HEK293 (cell line): ENCODE measurements around the gene C9orf152.

Source experiments
- HOXA7 ChIP-seq: sonication (generic); formaldehyde crosslinking; IDR thresholded peaks from 2 replicates; pipeline ENCODE4 v1.8.1; 2022; ENCODE audit warnings: missing genetic modification reagents, borderline replicate concordance
- OVOL3 ChIP-seq: fragments of 450-650 bp; formaldehyde crosslinking; IDR thresholded peaks from 2 replicates; pipeline ENCODE4 v1.5.1; 2016; ENCODE audit warnings: missing biosample characterization, missing genetic modification characterization
- REPIN1 ChIP-seq: fragments of 450-650 bp; formaldehyde crosslinking; IDR thresholded peaks from 2 replicates; pipeline ENCODE4 v1.5.1; 2017; ENCODE audit warnings: missing biosample characterization, missing genetic modification characterization, low read depth
- SCRT2 ChIP-seq: fragments of 450-650 bp; formaldehyde crosslinking; IDR thresholded peaks from 2 replicates; pipeline ENCODE4 v1.5.1; 2016; ENCODE audit warnings: missing biosample characterization, missing genetic modification characterization
- SP7 ChIP-seq: fragments of 450-650 bp; formaldehyde crosslinking; IDR thresholded peaks from 2 replicates; pipeline ENCODE4 v1.5.1; 2016; ENCODE audit warnings: missing biosample characterization, missing genetic modification characterization
- TRIM28 ChIP-seq: IDR thresholded peaks from 2 replicates; pipeline ENCODE4 v1.6.1; 2011; ENCODE audit warnings: low read length, control low read depth, borderline replicate concordance
- ZBTB7A ChIP-seq: fragments of 450-650 bp; formaldehyde crosslinking; IDR thresholded peaks from 2 replicates; pipeline ENCODE4 v1.5.1; 2016; ENCODE audit warnings: low read depth, missing biosample characterization, missing genetic modification characterization
- ZBTB8A ChIP-seq: fragments of 450-650 bp; formaldehyde crosslinking; IDR thresholded peaks from 2 replicates; pipeline ENCODE4 v1.5.1; 2016; ENCODE audit warnings: missing biosample characterization, missing genetic modification characterization
- ZNF132 ChIP-seq: fragments of 450-650 bp; formaldehyde crosslinking; IDR thresholded peaks from 2 replicates; pipeline ENCODE4 v1.5.1; 2017; ENCODE audit warnings: missing biosample characterization, missing genetic modification characterization, borderline replicate concordance
- ZNF133 ChIP-seq: fragments of 450-650 bp; formaldehyde crosslinking; IDR thresholded peaks from 2 replicates; pipeline ENCODE4 v1.5.1; 2016; ENCODE audit warnings: missing biosample characterization, missing genetic modification characterization
- ZNF140 ChIP-seq: fragments of 450-650 bp; formaldehyde crosslinking; IDR thresholded peaks from 2 replicates; pipeline ENCODE4 v1.5.1; 2016; ENCODE audit warnings: missing biosample characterization, missing genetic modification characterization
- ZNF155 ChIP-seq: fragments of 450-650 bp; formaldehyde crosslinking; IDR thresholded peaks from 2 replicates; pipeline ENCODE4 v1.5.1; 2016; ENCODE audit warnings: missing biosample characterization, missing genetic modification characterization
- ZNF157 ChIP-seq: fragments of 450-650 bp; formaldehyde crosslinking; IDR thresholded peaks from 2 replicates; pipeline ENCODE4 v1.5.1; 2016; ENCODE audit warnings: missing biosample characterization, missing genetic modification characterization
- ZNF549 ChIP-seq: fragments of 450-650 bp; IDR thresholded peaks from 2 replicates; pipeline ENCODE4 v1.5.1; 2018; ENCODE audit warnings: missing biosample characterization, missing genetic modification characterization, mild to moderate bottlenecking, inconsistent platforms, moderate library complexity
- ZNF555 ChIP-seq: fragments of 450-650 bp; formaldehyde crosslinking; conservative IDR thresholded peaks from 2 replicates; pipeline ENCODE4 v1.5.1; 2017; ENCODE audit warnings: missing biosample characterization, mild to moderate bottlenecking, missing genetic modification characterization, inconsistent platforms
- ZNF623 ChIP-seq: fragments of 450-650 bp; formaldehyde crosslinking; IDR thresholded peaks from 2 replicates; pipeline ENCODE4 v1.5.1; 2016; ENCODE audit warnings: missing biosample characterization, missing genetic modification characterization
- ZNF654 ChIP-seq: fragments of 450-650 bp; formaldehyde crosslinking; IDR thresholded peaks from 2 replicates; pipeline ENCODE4 v1.5.1; 2016; ENCODE audit warnings: low read depth, missing biosample characterization, missing genetic modification characterization
- ZNF76 ChIP-seq: fragments of 450-650 bp; formaldehyde crosslinking; IDR thresholded peaks from 2 replicates; pipeline ENCODE4; 2016; ENCODE audit warnings: low read depth, missing biosample characterization, missing genetic modification characterization, borderline replicate concordance
- ZSCAN23 ChIP-seq: fragments of 450-650 bp; formaldehyde crosslinking; IDR thresholded peaks from 2 replicates; pipeline ENCODE4 v1.5.1; 2016; ENCODE audit warnings: missing biosample characterization, missing genetic modification characterization
- ZXDB ChIP-seq: fragments of 450-650 bp; formaldehyde crosslinking; IDR thresholded peaks from 2 replicates; pipeline ENCODE4 v1.5.1; 2016; ENCODE audit warnings: missing biosample characterization, missing genetic modification characterization
- TF ChIP-seq, protein P1 (sequence below): fragments of 450-650 bp; formaldehyde crosslinking; IDR thresholded peaks from 2 replicates; pipeline ENCODE4 v1.5.1; 2017; ENCODE audit warnings: missing biosample characterization, missing genetic modification characterization
- TF ChIP-seq, protein P2 (sequence below): fragments of 450-650 bp; formaldehyde crosslinking; IDR thresholded peaks from 2 replicates; pipeline ENCODE4 v1.5.1; 2016; ENCODE audit warnings: missing biosample characterization, missing genetic modification characterization
- TF ChIP-seq, protein P3 (sequence below): fragments of 450-650 bp; formaldehyde crosslinking; IDR thresholded peaks from 2 replicates; pipeline ENCODE4 v1.5.1; 2016; ENCODE audit warnings: missing biosample characterization, missing genetic modification characterization

C9orf152 gene

DNA sequence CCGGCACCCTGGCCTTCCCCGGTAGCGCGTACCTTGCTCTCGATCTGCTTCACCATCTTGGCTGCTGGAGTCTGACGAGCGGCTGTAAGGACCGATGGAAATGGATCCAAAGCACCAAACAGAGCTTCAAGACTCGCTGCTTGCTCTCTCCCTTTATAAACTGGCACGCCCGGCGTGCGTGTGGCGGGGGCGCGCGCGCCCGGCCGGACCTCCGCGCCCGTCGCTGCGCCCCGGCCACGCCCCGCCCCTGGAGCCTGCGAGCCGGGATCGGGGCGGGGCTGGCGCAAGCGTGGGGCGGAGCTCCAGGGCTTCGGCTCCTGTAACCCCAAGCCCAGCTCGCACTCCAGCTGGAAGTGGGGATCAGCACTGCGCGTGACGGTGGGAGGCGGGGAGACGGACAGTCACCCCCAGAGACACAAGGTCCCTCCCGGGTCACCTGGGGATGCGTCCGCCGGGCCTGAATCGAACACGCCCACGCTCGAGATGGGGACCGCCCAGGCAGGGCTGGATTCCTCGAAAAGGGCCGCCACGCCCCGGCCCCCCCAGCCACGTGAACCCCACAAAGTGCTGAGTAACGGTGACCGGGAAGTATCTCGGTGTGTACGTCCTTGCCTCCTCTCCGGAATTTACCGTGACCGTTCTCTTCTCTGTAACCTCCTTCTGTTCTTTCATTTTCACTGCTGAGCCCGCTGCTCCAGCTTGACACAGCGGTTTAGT lies 48.6 kb upstream of the C9orf152 start, which contains the start of gene TXN (continued):
- 0 out of 2 replicates have a peak, but pooled peaks have one; percentile 5 for TF ChIP-seq ZNF76 (tag by site-specific recombination)
- TF ChIP-seq ZNF555 (tag by site-specific recombination) = no peak
- no peak for TF ChIP-seq ZNF140 (tag by site-specific recombination)
- peak; percentile 57; the same call in 1 of the 2 replicates for TF ChIP-seq REPIN1 (tag by site-specific recombination)
- no peak for TF ChIP-seq ZBTB7A
- no peak for TF ChIP-seq TRIM28
- no peak for TF ChIP-seq ZNF549
- TF ChIP-seq OVOL3 (tag by site-specific recombination) = no peak
- TF ChIP-seq ZSCAN23 (tag by site-specific recombination) = no peak
- 0 out of 2 replicates have a peak, but pooled peaks have one; percentile 30 for TF ChIP-seq ZXDB (tag by site-specific recombination)
- peak; percentile 87 for TF ChIP-seq ZBTB8A (tag by site-specific recombination)
- TF ChIP-seq, protein P1, sequence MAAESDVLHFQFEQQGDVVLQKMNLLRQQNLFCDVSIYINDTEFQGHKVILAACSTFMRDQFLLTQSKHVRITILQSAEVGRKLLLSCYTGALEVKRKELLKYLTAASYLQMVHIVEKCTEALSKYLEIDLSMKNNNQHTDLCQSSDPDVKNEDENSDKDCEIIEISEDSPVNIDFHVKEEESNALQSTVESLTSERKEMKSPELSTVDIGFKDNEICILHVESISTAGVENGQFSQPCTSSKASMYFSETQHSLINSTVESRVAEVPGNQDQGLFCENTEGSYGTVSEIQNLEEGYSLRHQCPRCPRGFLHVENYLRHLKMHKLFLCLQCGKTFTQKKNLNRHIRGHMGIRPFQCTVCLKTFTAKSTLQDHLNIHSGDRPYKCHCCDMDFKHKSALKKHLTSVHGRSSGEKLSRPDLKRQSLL (tag by site-specific recombination) = no peak
- TF ChIP-seq ZNF133 = no peak
- no peak for TF ChIP-seq ZNF132 (tag by site-specific recombination)
- TF ChIP-seq HOXA7 (CRISPR knock-in tag) = no peak
- TF ChIP-seq SCRT2 (tag by site-specific recombination) = no peak
- no peak for TF ChIP-seq ZNF654 (tag by site-specific recombination)
- TF ChIP-seq ZNF157 = no peak
- TF ChIP-seq, protein P2, sequence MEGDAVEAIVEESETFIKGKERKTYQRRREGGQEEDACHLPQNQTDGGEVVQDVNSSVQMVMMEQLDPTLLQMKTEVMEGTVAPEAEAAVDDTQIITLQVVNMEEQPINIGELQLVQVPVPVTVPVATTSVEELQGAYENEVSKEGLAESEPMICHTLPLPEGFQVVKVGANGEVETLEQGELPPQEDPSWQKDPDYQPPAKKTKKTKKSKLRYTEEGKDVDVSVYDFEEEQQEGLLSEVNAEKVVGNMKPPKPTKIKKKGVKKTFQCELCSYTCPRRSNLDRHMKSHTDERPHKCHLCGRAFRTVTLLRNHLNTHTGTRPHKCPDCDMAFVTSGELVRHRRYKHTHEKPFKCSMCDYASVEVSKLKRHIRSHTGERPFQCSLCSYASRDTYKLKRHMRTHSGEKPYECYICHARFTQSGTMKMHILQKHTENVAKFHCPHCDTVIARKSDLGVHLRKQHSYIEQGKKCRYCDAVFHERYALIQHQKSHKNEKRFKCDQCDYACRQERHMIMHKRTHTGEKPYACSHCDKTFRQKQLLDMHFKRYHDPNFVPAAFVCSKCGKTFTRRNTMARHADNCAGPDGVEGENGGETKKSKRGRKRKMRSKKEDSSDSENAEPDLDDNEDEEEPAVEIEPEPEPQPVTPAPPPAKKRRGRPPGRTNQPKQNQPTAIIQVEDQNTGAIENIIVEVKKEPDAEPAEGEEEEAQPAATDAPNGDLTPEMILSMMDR (tag by site-specific recombination) = no peak
- TF ChIP-seq, protein P3, sequence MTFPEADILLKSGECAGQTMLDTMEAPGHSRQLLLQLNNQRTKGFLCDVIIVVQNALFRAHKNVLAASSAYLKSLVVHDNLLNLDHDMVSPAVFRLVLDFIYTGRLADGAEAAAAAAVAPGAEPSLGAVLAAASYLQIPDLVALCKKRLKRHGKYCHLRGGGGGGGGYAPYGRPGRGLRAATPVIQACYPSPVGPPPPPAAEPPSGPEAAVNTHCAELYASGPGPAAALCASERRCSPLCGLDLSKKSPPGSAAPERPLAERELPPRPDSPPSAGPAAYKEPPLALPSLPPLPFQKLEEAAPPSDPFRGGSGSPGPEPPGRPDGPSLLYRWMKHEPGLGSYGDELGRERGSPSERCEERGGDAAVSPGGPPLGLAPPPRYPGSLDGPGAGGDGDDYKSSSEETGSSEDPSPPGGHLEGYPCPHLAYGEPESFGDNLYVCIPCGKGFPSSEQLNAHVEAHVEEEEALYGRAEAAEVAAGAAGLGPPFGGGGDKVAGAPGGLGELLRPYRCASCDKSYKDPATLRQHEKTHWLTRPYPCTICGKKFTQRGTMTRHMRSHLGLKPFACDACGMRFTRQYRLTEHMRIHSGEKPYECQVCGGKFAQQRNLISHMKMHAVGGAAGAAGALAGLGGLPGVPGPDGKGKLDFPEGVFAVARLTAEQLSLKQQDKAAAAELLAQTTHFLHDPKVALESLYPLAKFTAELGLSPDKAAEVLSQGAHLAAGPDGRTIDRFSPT (tag by site-specific recombination) = no peak
- no peak for TF ChIP-seq ZNF155 (tag by site-specific recombination)
- no peak for TF ChIP-seq ZNF623 (tag by site-specific recombination)
- TF ChIP-seq SP7 (tag by site-specific recombination) = 0 out of 2 replicates have a peak, but pooled peaks have one; percentile 6
- TF ChIP-seq, all 188 proteins: peak for 32
